Posterior vena cava (tissue), 2 donors: ENCODE measurements around the gene CCNF. TPM values are rescaled to one million over a fixed set of nuclear protein-coding genes. Genes with fewer than 3 reads are reported as not detected.
"Not testable (repeated sequence)": the region's sequence is repeated elsewhere in the genome, so short reads cannot be mapped to it uniquely, and the experiment has no call there.

Experiments used
- DNase-seq: peaks from one replicate; pipeline ENCODE4 v3.0.0-alpha.2; 2020; ENCODE audit warnings: low spot score
- intact Hi-C, 2 donors: fragments of 100-400 bp; cut with DNase I; formaldehyde crosslinking; loops; one replicate each; pipeline versions ENCODE4 v1.14.1 to v1.14.2; 2022 to 2023
- long read RNA-seq, 2 donors: library from polyadenylated mRNA; unstranded; transcript quantifications; one replicate each; pipeline ENCODE4 v2.0.0, GENCODE V29; 2020 to 2021
- total RNA-seq, 2 donors: library from RNA; stranded (reverse); fragmentation: NEBNext Ultra II Directional; extraction: Animal tissue kit (Norgen Biotek cat#: 25700); gene quantifications; one replicate each; pipeline ENCODE4 v1.2.1, GENCODE V29; 2021
- donor health status: DM: yes; HTN: yes; CAD: no.
- donor health status: DM: yes; HTN: yes; CAD: no.

CCNF gene
- 1 to 10 TPM in 1 of 2 donors, under 1 TPM in 1; 0.81 to 1.3 TPM for total RNA-seq
- long read RNA-seq, donor 1, full-length matches to known transcripts = 1 of 2 reads
- long read RNA-seq, donor 1, partial matches to known transcripts = 0 of 2 reads
- long read RNA-seq, donor 1, other reads (novel, unspliced or antisense) = 1 of 2 reads
- long read RNA-seq, donor 2 = 0 reads

GRCh38 chr16:2429034-2429770, at the start of gene CCNF:
Gene CCNF, plus strand, starts transcription at chr16:2429447. Its CDS starts 35 bp downstream, at chr16:2429482.
- intact Hi-C loops = no loop called here
- peak; percentile 99 for DNase-seq

- intact Hi-C loops = no loop called here
- DNase-seq = no peak
Observed at GRCh38 chr16:2383501-2383900, 45.7 kb upstream of the CCNF start.

- no peak for DNase-seq
- intact Hi-C loops = no loop called here
Observed at GRCh38 chr16:2384426-2384825, 44.8 kb upstream of the CCNF start.

- no peak for DNase-seq
- intact Hi-C loops = no loop called here
Observed at GRCh38 chr16:2385190-2385836, 43.9 kb upstream of the CCNF start.

GRCh38 chr16:2385982-2386381, 43.3 kb upstream of the CCNF start:
- DNase-seq, intact Hi-C loops: not testable (repeated sequence)

- intact Hi-C loops = no loop called here
- no peak for DNase-seq
Observed at GRCh38 chr16:2386990-2387389, 42.3 kb upstream of the CCNF start.

- DNase-seq = no peak
- intact Hi-C loops = no loop called here
Observed at GRCh38 chr16:2388139-2388874, 40.9 kb upstream of the CCNF start.

- no peak for DNase-seq
- intact Hi-C loops = no loop called here
Observed at GRCh38 chr16:2388875-2389433, 40.3 kb upstream of the CCNF start.

GRCh38 chr16:2392025-2392424, 37.2 kb upstream of the CCNF start:
- DNase-seq = no peak
- intact Hi-C loops = no loop called here

GRCh38 chr16:2398520-2398919, 30.7 kb upstream of the CCNF start:
- no peak for DNase-seq
- intact Hi-C loops = loop anchor here in 1 of 2 donors (5.0 kb wide), 1 partner anchor 724 kb away; no protein-coding TSS in a partner anchor

- DNase-seq = no peak
- intact Hi-C loops = no loop called here
Observed at GRCh38 chr16:2404099-2404498, 25.1 kb upstream of the CCNF start.

- intact Hi-C loops = loop anchor here in 1 of 2 donors (10.0 kb wide), 1 partner anchor 50 kb away; no protein-coding TSS in a partner anchor
- DNase-seq = no peak
Observed at GRCh38 chr16:2415085-2415484, 14.2 kb upstream of the CCNF start.

GRCh38 chr16:2420035-2420434, 9.2 kb upstream of the CCNF start:
- DNase-seq = no peak
- intact Hi-C loops = loop anchor here in 1 of 2 donors (5.0 kb wide), 1 partner anchor 1893 kb away; the partner anchor contains the start of gene CAPN15

- no peak for DNase-seq
- intact Hi-C loops = loop anchor here in 1 of 2 donors (5.0 kb wide), 1 partner anchor 1895 kb away; the partner anchor contains the start of gene CAPN15
Observed at GRCh38 chr16:2422123-2422867, 7.0 kb upstream of the CCNF start.

- intact Hi-C loops = loop anchor here in 1 of 2 donors (5.0 kb wide), 1 partner anchor 1897 kb away; the partner anchor contains the start of gene CAPN15
- no peak for DNase-seq
Observed at GRCh38 chr16:2424061-2425007, 4.9 kb upstream of the CCNF start.

GRCh38 chr16:2425008-2425518, 4.2 kb upstream of the CCNF start:
- peak; percentile 45 for DNase-seq
- intact Hi-C loops = no loop called here

GRCh38 chr16:2425825-2426430, 3.3 kb upstream of the CCNF start:
- DNase-seq = no peak
- intact Hi-C loops = no loop called here
